Astrocyte of the spinal cord (primary cell): Measurements from ENCODE around the gene MGAT3.

ENCODE experiments used
- DNase-seq: peaks from one replicate; pipeline ENCODE4 v3.0.0; 2011; ENCODE audit warnings: low read depth, low spot score
- H3K4me3 ChIP-seq: 2 replicates; pipeline ENCODE4 v1.5.1; 2011; ENCODE audit warnings: low read depth, mild to moderate bottlenecking, low read length, moderate library complexity
- in situ Hi-C: cut with HindIII; loops from 2 replicates; pipeline ENCODE4 v1.10.0; 2017; ENCODE audit warnings: low sequenced_read_pairs
- TF ChIP-seq, protein P1 (sequence below): IDR thresholded peaks from 2 replicates; pipeline ENCODE4 v1.5.1; 2012; ENCODE audit warnings: low read depth, mild to moderate bottlenecking, low read length, inconsistent platforms

Gene MGAT3

DNA sequence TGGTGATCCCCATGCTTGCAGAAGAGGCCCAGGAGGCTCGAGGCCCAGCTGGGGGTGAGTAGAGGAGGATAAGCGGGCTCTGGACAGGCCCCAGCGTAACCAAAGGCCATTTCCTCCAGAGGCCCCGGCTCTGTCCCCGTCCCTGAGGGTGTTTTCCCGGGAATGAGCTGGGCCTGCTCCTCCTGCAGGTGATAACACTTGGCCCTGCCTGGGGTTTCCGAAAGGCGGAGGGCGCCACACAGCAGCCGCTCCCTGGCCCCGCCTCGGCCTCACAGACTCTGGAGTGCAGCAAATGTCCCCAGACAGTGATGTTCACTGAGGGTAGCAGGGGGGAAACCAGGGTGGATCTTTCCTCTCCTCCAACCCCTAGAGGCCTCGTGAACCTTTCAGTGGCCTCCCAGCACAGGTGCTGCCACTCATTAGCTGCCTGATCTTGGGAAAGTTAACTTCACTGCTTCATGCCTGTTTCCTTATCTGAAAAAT, 10.5 kb upstream of the MGAT3 start:
- H3K4me3 ChIP-seq, result no peak overlapping the region
- DNase-seq, result no peak
- TF ChIP-seq, protein P1, sequence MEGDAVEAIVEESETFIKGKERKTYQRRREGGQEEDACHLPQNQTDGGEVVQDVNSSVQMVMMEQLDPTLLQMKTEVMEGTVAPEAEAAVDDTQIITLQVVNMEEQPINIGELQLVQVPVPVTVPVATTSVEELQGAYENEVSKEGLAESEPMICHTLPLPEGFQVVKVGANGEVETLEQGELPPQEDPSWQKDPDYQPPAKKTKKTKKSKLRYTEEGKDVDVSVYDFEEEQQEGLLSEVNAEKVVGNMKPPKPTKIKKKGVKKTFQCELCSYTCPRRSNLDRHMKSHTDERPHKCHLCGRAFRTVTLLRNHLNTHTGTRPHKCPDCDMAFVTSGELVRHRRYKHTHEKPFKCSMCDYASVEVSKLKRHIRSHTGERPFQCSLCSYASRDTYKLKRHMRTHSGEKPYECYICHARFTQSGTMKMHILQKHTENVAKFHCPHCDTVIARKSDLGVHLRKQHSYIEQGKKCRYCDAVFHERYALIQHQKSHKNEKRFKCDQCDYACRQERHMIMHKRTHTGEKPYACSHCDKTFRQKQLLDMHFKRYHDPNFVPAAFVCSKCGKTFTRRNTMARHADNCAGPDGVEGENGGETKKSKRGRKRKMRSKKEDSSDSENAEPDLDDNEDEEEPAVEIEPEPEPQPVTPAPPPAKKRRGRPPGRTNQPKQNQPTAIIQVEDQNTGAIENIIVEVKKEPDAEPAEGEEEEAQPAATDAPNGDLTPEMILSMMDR, result no peak
- in situ Hi-C loops, result no loop called here

DNA sequence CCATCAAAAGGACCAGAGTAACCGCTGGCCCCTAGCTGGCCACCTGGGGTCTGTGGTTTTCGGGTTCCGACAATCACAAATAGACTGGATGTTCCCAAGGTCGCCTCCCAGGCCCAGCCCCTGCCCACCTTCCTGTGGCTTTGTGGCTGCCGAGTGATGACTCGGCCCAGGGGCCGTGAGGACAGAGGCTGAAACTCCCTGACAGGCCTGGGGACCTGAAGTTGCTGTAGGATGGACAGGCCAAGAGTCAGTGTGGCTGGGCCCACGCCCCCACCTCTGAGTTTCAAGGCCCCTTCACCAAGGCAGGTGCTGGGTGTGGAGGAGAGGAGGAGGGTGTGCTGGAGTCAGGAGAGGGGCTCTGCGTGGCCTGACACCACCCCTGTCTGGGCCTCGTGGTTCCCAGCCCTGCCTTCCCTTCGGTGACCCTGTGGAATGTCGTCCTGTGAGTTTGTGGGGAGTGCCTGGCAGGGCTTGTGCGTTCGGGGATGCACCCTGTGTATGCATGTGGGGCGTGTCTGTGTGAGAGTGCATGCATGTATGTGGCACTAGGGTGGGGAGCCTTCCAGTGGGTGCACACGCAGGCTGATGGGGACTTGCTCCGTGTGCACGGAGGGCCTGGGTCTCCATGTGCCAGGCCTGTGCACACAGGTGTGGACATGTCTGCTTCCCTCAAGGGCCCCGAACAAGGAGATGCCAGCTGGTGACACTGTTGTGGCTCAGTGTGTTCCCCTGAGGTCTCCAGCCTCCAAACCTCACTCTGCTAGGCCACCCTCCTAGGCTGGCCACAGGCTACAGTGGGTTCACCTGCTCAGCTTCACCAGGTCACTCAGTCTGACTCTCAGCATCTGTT, 8.4 kb upstream of the MGAT3 start:
- in situ Hi-C loops, result no loop called here
- no peak overlapping the region for H3K4me3 ChIP-seq
- no peak for DNase-seq
- TF ChIP-seq, protein P1, result no peak

DNA sequence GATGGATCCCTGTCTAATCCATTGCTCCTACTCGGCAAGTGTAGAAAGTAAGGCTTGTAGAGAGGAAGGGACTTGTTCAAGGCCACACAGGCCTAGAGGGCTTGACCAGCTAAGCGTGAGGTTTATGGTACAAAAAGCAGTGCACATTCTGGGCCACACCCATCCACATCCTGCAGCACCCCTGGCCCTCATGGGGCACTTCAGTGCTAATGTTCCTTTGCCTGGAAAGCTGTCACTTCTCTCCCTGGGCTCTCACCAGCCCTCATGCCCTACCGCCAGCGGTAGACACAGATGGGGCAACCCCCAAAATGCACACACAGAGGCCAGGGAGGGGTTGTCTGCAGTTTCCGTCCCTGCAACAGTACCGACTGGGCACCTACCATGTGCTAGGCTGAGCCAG, 7.1 kb upstream of the MGAT3 start:
- DNase-seq, result no peak
- H3K4me3 ChIP-seq, result no peak overlapping the region
- in situ Hi-C loops, result no loop called here
- TF ChIP-seq, protein P1, result no peak

DNA sequence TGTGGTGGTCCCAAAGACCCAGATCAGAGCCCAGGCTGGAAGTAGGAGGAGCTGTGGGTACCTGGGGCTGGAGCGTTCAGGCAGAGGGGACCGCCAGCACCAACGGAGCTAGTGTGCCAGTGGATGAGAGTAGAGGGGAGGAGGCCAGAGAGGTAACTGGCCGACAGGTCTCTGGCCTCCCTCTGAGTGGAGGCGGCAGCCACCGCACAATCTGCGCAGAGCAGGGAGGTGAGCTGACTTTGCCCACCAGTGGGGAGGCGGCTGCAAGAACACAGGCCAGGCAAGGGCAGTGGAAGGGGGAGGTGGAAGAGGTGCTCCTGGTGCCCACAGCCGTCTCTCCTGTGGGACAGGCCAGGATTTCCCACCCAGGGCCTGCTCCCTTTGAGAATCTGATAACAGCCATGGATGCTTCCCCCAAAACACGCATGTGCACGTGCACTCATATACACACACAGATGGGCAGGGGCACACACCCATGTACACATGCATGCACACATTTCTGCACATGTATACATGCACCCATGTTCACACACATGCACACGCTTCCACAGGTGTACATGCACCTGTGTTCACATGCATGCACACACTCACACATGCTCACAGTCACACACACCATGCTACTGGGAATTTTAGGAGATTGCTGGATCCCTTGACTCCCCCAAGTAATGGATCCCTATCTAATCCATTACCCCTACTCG, 6.4 kb upstream of the MGAT3 start:
- no peak overlapping the region for H3K4me3 ChIP-seq
- TF ChIP-seq, protein P1, result no peak
- in situ Hi-C loops, result no loop called here
- no peak for DNase-seq

DNA sequence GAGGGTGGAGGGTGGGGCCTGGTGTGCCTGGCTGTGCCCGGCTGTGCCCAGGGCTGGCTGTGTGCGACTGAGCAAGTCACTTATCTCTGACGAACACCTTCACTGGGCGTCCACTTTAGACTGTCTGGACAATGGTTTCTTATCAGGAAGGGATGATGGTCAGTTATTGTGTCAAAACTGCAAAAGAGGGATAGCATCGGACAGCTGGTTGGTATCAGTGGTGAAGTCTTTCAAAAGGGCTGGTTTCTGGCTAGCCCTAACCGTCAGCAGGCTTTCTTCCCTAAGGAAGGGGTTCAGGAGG, 4.1 kb upstream of the MGAT3 start:
- TF ChIP-seq, protein P1, result no peak

DNA sequence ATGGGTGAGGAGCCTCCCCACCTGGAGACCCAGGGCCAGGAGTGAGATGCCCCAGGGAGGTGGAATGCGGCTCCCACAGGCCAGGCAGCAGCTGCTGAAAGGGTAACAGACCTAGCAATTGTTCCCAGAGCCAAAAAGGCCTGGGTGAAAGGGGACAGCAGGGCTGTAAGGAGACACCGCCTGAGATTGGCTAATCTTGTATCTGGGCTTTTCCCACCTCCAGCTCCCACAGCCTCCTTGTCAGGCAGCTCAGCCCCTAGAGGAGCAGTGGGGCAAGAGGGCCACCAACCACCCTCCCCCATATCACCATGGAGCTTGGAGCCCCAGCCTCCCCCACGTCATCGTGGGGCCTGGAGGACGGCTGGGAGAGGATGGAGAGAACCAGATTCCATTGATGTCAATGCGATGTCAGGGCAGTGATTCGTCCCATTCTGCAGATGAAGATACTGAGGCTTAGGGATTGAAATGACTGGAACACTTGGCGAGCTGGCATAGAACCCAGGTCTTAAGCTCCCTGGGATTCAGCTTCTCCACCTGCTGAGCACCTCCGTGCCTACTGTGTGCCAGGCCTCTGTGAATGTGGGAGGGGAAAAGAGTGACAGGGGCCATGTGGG, 2.9 kb upstream of the MGAT3 start:
- no peak for DNase-seq
- no peak overlapping the region for H3K4me3 ChIP-seq
- in situ Hi-C loops, result no loop called here
- TF ChIP-seq, protein P1, result no peak

More for the DNA sequence above, 4.1 kb upstream of the MGAT3 start:
- no peak for DNase-seq
- H3K4me3 ChIP-seq, result no peak overlapping the region
- in situ Hi-C loops, result no loop called here
